ENCODE results near the gene ACOT12.

The ACOT12 gene

DNA sequence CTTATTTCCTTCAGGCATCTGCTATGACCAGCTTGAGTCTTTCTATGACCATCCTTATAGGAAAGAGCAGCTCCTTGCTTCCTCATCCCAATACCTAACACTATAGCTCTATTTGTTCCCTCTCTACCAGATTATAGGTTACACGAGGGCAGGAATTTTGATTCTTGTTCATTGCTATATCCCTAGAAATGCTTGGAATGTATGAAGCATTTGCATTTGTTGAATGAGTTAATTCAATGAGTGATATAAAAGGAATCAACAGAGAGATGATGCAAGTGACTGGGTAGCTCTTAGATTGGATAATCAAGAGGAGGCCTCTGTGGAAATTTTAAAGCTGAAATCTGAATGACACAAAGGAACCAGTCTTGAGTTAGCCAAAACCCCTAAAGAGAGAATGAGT lies 78.6 kb downstream of the ACOT12 start:
- Histone ChIP-seq H3K4me1 (no peaks in the 10 kb centered on the region), H3K4me3 (no peak overlapping the region), H3K27me3 (no peaks in the 10 kb centered on the region), H3K9me3 (no peaks in the 10 kb centered on the region), H3K36me3 (peaks cover 35 to 44% (median 35%) of the 10 kb centered on the region in 3 donors), H3K27ac (no peak overlapping the region)
- intact Hi-C loops (cut with DNase I; ENCODE audit: low total_unique reads): no loop called here
- TF ChIP-seq, protein P1, sequence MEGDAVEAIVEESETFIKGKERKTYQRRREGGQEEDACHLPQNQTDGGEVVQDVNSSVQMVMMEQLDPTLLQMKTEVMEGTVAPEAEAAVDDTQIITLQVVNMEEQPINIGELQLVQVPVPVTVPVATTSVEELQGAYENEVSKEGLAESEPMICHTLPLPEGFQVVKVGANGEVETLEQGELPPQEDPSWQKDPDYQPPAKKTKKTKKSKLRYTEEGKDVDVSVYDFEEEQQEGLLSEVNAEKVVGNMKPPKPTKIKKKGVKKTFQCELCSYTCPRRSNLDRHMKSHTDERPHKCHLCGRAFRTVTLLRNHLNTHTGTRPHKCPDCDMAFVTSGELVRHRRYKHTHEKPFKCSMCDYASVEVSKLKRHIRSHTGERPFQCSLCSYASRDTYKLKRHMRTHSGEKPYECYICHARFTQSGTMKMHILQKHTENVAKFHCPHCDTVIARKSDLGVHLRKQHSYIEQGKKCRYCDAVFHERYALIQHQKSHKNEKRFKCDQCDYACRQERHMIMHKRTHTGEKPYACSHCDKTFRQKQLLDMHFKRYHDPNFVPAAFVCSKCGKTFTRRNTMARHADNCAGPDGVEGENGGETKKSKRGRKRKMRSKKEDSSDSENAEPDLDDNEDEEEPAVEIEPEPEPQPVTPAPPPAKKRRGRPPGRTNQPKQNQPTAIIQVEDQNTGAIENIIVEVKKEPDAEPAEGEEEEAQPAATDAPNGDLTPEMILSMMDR (IDR thresholded peaks at IDR 0.05): no peak
- no peak for DNase-seq

DNA sequence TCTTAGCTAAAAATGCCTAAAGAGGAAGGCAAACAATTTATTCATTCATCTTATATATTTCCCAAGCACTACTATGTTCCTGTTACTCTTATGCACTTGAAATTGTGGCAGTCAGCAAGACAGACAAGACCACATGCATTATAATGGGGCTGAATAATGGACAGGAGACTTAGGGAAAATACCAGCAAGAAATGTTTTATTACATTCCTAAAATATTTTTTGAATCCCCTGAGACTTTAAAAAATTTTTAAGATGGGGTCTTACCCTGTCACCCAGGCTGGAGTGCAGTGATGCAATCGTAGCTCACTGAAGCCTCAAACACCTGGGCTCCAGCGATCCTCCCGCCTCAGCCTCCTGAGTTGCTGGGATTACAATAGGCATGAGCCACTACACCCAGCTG lies 79.4 kb downstream of the ACOT12 start:
- H3K4me3 ChIP-seq: no peak overlapping the region
- DNase-seq: no peak
- no peaks in the 10 kb centered on the region for H3K9me3 ChIP-seq
- no peaks in the 10 kb centered on the region for H3K4me1 ChIP-seq
- intact Hi-C loops (cut with DNase I; ENCODE audit: low total_unique reads): no loop called here
- no peaks in the 10 kb centered on the region for H3K27me3 ChIP-seq
- TF ChIP-seq, protein P1 (IDR thresholded peaks at IDR 0.05): no peak
- H3K36me3 ChIP-seq: peaks cover 36 to 49% (median 38%) of the 10 kb centered on the region in 3 donors
- H3K27ac ChIP-seq: no peak overlapping the region

DNA sequence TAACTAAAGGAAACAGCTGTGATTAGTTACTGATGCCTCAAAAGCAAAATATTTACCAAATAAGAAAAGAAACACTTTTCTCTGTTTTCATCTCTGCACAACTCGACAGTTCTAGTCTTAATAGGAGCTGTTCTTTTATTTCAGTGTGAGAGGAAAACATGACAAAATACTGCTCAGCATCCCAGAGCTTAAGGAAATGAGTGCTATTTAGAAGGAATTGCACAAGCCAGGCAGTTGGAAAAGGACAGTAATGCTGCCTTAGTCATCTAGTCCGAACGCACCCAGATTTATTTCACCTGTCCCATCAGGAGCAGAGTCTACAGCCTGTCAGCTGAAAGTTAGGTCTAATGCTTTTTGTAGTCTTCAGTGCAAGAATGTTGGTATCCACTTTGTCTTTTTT lies 80.2 kb downstream of the ACOT12 start:
- Histone ChIP-seq H3K4me3 (no peak overlapping the region), H3K27me3 (no peaks in the 10 kb centered on the region), H3K4me1 (no peaks in the 10 kb centered on the region), H3K9me3 (no peaks in the 10 kb centered on the region), H3K36me3 (peaks cover 36 to 58% (median 40%) of the 10 kb centered on the region in 3 donors), H3K27ac (no peak overlapping the region)
- DNase-seq: no peak
- TF ChIP-seq, protein P1 (IDR thresholded peaks at IDR 0.05): no peak
- intact Hi-C loops (cut with DNase I; ENCODE audit: low total_unique reads): no loop called here

GRCh38 chr5:81313278-81313677 lies 80.7 kb downstream of the ACOT12 start:
- no peak for DNase-seq
- intact Hi-C loops (cut with DNase I; ENCODE audit: low total_unique reads): no loop called here
- no peak overlapping the region for H3K27ac ChIP-seq
- TF ChIP-seq, protein P1 (IDR thresholded peaks at IDR 0.05): no peak
- H3K27me3 ChIP-seq: no peaks in the 10 kb centered on the region
- no peak overlapping the region for H3K4me3 ChIP-seq
- peaks cover 36 to 59% (median 40%) of the 10 kb centered on the region in 3 donors for H3K36me3 ChIP-seq
- H3K9me3 ChIP-seq: no peaks in the 10 kb centered on the region
- H3K4me1 ChIP-seq: no peaks in the 10 kb centered on the region

DNA sequence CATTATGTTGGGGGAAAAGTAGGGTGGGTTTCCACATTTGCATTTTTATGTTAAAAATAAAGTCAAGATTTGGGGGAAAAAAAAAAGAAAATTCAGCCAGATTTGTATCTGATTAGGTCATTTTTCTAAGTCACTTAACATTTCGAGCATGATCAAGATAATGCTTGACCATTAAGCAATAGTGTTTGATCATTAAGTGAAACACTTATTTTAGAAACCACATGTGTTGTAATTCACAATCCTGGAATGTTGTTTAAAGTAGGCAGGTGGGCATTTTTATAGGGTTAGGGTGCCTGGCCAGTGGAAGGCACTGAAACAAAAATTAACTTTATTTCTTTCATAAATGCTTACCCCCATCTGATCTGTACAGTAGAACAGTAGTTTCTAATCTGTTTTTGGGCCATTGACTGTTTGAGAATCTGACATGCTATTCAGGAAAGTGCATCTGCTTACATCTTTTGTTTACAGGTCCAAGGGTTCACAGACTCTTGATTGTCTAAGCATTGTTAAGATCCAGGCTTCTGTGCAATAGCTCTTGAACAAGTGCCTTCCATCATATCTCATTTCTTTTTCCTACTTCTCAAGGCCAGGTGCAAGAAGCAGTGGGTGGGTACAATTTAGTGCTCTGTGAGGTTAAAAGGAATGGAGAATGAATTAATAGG lies 83.4 kb downstream of the ACOT12 start:
- no peak for DNase-seq
- intact Hi-C loops (cut with DNase I; ENCODE audit: low total_unique reads): no loop called here
- Histone ChIP-seq H3K27ac (no peak overlapping the region), H3K27me3 (no peaks in the 10 kb centered on the region), H3K36me3 (peaks cover 36 to 59% (median 40%) of the 10 kb centered on the region in 3 donors), H3K4me1 (no peaks in the 10 kb centered on the region), H3K9me3 (no peaks in the 10 kb centered on the region), H3K4me3 (no peak overlapping the region)
- TF ChIP-seq, protein P1 (IDR thresholded peaks at IDR 0.05): no peak
